Peyer's patch (tissue), 4 donors: Measurements from ENCODE around the gene KLHL12.

Experiments used
- POLR2A ChIP-seq, 2 donors: fragments of 450-650 bp; IDR thresholded peaks; one replicate each; pipeline ENCODE4 v1.5.1; 2017; ENCODE audit warnings: antibody characterized with exemption in 2 of 2, mild to moderate bottlenecking in 2 of 2, moderate library complexity in 2 of 2
- TF ChIP-seq, protein P1 (sequence below), 6 experiments: fragments of 450-650 bp in 4 of 6; fragments of 200-600 bp in 2 of 6; sonication (generic) in 1 of 6; IDR thresholded peaks; one replicate each; pipeline ENCODE4 v1.5.1; 2017 to 2019; ENCODE audit warnings: antibody characterized with exemption in 6 of 6, mild to moderate bottlenecking in 3 of 6, moderate library complexity in 1 of 6

DNA sequence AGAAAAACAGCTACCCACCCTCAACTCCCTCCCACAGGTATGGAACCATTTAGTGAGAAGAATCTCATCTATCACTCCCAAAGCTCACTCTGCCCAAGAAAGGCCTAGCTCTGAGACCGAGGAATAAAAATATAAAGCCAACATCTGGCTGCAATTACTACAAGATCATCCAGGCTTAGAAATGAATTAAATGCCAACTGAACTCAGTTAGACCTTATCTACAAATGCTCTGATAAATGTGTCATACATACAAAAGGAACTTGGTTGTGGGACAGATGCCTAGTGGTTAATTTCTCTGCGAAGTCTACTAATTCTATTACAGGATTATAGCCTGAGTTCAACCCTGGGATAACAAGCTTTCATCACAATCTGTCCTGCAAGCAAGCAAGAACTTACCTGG, 24.4 kb upstream of the KLHL12 start:
- TF ChIP-seq POLR2A (IDR thresholded peaks at IDR 0.05), result no peak
- TF ChIP-seq, protein P1, sequence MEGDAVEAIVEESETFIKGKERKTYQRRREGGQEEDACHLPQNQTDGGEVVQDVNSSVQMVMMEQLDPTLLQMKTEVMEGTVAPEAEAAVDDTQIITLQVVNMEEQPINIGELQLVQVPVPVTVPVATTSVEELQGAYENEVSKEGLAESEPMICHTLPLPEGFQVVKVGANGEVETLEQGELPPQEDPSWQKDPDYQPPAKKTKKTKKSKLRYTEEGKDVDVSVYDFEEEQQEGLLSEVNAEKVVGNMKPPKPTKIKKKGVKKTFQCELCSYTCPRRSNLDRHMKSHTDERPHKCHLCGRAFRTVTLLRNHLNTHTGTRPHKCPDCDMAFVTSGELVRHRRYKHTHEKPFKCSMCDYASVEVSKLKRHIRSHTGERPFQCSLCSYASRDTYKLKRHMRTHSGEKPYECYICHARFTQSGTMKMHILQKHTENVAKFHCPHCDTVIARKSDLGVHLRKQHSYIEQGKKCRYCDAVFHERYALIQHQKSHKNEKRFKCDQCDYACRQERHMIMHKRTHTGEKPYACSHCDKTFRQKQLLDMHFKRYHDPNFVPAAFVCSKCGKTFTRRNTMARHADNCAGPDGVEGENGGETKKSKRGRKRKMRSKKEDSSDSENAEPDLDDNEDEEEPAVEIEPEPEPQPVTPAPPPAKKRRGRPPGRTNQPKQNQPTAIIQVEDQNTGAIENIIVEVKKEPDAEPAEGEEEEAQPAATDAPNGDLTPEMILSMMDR (IDR thresholded peaks at IDR 0.05), result no peak
